ES-I3 (cell line): ENCODE data around the gene SLITRK1.

Experiments used
- H3K36me3 ChIP-seq: 2 replicates; pipeline ENCODE4 v1.6.1; 2013; ENCODE audit warnings: mild to moderate bottlenecking, low read length, control low read depth, moderate library complexity; ENCODE audit not compliant: insufficient read depth
- H3K4me1 ChIP-seq: 2 replicates; pipeline ENCODE4 v1.6.1; 2013; ENCODE audit warnings: mild to moderate bottlenecking, control low read depth, low read length; ENCODE audit not compliant: insufficient read depth
- H3K9ac ChIP-seq: 2 replicates; pipeline ENCODE4 v1.6.1; 2013; ENCODE audit warnings: low read depth, mild to moderate bottlenecking, low read length, moderate library complexity
- H3K9me3 ChIP-seq: 2 replicates; pipeline ENCODE4 v1.6.1; 2013; ENCODE audit warnings: mild to moderate bottlenecking, low read length, moderate library complexity; ENCODE audit not compliant: control insufficient read depth, insufficient read depth

SLITRK1 gene, protein sequence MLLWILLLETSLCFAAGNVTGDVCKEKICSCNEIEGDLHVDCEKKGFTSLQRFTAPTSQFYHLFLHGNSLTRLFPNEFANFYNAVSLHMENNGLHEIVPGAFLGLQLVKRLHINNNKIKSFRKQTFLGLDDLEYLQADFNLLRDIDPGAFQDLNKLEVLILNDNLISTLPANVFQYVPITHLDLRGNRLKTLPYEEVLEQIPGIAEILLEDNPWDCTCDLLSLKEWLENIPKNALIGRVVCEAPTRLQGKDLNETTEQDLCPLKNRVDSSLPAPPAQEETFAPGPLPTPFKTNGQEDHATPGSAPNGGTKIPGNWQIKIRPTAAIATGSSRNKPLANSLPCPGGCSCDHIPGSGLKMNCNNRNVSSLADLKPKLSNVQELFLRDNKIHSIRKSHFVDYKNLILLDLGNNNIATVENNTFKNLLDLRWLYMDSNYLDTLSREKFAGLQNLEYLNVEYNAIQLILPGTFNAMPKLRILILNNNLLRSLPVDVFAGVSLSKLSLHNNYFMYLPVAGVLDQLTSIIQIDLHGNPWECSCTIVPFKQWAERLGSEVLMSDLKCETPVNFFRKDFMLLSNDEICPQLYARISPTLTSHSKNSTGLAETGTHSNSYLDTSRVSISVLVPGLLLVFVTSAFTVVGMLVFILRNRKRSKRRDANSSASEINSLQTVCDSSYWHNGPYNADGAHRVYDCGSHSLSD

DNA sequence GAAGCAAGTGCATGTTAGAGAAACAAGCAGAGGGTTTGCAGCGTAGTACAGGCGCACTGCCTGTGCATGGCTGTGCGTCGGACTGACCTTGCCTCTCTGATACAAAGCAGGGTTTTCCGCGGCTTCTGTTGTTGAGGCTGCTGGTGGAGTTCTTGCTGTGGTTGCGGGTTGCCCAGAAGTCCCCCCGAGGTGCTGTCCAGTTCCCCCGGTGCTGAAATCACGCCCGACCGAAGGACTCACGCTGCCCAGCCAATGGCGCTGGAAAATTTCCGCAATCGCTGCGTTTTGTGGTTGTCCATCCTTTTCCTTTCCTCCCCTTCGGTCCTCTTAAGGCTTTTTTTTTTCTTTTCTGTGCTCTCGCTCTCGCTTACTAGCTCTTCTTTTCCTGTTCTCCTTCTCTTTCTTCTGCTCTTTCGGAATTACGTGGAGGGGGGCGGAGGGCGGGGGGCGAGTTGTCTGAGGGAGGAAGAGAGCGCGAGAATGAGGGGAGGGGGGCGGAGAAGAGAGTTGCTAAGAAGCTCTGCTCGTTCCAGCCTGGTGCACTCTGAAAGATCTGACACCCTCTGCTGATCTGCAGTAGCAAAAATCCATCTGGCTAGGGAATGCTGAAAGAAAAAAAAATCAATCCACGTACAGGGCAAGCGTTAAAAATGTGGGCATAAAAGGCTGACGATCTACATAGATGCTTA, at the start of gene SLITRK1:
Gene SLITRK1 (minus strand): TSS at position 558 of the 689 bp plus-strand sequence. CDS start 967 bp downstream, outside the sequence.
- Histone ChIP-seq H3K4me1 (peaks cover 10% of the 10 kb centered on the region; the same call in 1 of the 2 replicates), H3K9ac (peak within 1 kb of the TSS; percentile 80), H3K9me3 (no peaks in the 10 kb centered on the region), H3K36me3 (no peaks in the 10 kb centered on the region)

DNA sequence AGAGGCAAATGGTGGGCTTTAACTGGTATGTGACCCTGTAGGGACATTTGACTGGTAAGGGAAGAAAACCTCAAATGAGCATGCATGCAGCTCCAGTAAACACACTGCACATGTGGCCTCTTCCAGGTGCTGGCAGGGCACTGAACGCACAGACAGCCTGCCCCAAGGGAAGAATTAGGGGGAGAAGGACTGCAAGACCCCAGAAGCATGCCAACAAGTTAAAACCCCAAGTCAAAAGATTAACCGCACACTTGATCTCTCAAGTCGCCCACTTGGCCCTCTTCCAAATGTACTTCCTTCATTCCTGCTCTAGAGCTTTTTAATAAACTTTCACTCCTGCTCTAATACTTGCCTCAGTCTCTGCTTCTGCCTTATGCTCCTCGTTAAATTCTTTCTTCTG, 46.9 kb upstream of the SLITRK1 start:
- no peaks in the 10 kb centered on the region for H3K4me1 ChIP-seq
- no peaks in the 10 kb centered on the region for H3K36me3 ChIP-seq
- H3K9me3 ChIP-seq: no peaks in the 10 kb centered on the region
- H3K9ac ChIP-seq: no peak overlapping the region

DNA sequence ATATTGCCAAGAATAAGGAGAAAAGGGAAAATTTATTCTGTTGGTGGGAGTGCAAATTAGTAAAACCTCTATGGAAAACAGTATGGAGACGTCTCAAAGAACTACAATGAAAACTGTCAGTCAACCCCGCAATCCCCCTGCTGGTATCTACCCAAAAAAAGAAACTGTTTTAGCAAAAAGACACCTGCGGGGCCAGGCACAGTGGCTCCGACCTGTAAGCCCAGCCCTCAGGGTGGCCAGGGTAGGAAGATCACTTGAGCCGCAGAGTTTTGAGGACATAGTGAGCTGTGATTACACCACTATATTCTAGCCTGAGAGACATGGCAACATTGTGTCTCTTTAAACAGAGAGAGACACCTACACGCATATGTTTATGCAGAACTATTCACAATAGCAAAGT, 37.5 kb upstream of the SLITRK1 start:
- Histone ChIP-seq H3K4me1 (no peaks in the 10 kb centered on the region), H3K36me3 (no peaks in the 10 kb centered on the region), H3K9me3 (no peaks in the 10 kb centered on the region), H3K9ac (no peak overlapping the region)

- no peaks in the 10 kb centered on the region for H3K4me1 ChIP-seq
- H3K36me3 ChIP-seq: no peaks in the 10 kb centered on the region
- H3K9ac ChIP-seq: no peak overlapping the region
- H3K9me3 ChIP-seq: no peaks in the 10 kb centered on the region
Measured at GRCh38 chr13:83914368-83914767, 32.1 kb upstream of the SLITRK1 start.

- Histone ChIP-seq H3K9ac (no peak overlapping the region), H3K9me3 (no peaks in the 10 kb centered on the region), H3K36me3 (no peaks in the 10 kb centered on the region), H3K4me1 (no peaks in the 10 kb centered on the region)
Measured at GRCh38 chr13:83907196-83907989, 25.1 kb upstream of the SLITRK1 start.

DNA sequence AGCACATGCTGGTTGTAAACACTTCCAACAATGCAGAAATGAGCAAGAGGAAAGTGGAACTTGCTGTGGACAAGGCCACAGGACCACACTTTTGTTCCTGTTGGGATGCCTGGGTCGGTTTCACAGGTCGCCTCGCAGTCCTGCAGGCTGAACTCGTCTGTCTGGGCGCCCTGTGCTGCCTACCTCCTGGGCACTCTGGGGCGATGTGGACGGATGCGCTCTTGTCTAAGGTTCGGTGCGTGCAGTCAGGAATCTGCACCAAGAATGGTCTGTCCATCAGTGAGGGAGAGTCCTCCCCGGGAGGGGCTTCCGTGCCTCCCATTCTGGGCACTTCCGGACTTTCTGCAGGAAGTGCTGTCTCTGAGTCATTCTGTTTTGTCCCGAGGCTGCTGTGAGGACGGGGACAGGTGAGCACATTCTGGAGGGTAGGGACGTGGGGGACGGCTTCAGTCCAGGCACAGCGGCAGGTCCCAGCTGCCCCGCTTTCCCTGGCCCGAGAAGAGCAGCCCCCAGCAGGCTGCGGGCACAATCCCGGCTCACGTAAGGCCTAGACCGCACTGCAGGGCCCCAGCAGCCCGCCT, 24.1 kb upstream of the SLITRK1 start:
- no peaks in the 10 kb centered on the region for H3K9me3 ChIP-seq
- no peak overlapping the region for H3K9ac ChIP-seq
- H3K36me3 ChIP-seq: no peaks in the 10 kb centered on the region
- H3K4me1 ChIP-seq: no peaks in the 10 kb centered on the region

DNA sequence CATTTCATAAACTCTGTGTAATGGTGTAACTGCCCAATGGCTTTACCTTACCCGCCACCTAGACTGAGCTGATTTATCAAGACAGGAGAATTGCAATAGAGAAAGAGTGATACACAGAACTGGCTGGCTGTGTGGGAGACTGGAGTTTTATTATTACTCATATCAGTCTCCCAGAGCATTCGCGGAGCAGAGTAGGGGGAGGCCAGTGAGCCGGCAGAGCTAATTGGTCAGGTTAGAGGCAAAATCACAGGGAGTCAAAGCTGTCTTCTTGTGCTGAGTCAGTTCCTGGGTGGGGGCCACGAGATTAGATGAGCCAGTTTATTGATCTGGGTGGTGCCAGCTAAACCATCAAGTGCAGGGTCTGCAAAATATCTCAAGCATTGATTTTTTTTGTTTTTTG, 23.4 kb upstream of the SLITRK1 start:
- no peaks in the 10 kb centered on the region for H3K4me1 ChIP-seq
- H3K9ac ChIP-seq: no peak overlapping the region
- H3K9me3 ChIP-seq: no peaks in the 10 kb centered on the region
- no peaks in the 10 kb centered on the region for H3K36me3 ChIP-seq

- H3K36me3 ChIP-seq: no peaks in the 10 kb centered on the region; the same call in 1 of the 2 replicates
- no peaks in the 10 kb centered on the region for H3K4me1 ChIP-seq
- H3K9me3 ChIP-seq: 0 out of 2 replicates have a peak, but pooled peaks cover 4% of the 10 kb centered on the region
- no peak overlapping the region for H3K9ac ChIP-seq
Measured at GRCh38 chr13:83895994-83896580, 13.8 kb upstream of the SLITRK1 start.

DNA sequence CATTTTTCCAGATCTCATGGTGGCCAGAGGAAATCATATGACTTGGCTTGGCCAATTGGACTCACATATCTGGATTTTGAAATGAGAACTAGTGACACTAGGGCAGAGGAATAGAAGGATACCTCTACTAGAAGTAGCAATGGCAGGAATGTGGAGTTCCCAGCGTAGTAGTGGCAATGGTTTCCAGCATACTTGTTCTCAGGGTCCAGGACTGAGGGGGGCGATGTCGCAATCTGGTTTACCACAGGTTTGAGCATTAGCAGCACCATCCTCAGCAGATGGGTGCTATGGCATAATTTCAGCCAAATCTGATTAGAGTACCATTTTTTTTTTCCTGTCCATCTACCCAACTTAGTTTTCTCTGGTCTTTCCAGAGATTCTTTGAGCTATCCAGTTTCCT, 8.1 kb upstream of the SLITRK1 start:
- Histone ChIP-seq H3K9ac (no peak overlapping the region), H3K4me1 (no peaks in the 10 kb centered on the region), H3K36me3 (no peaks in the 10 kb centered on the region), H3K9me3 (no peaks in the 10 kb centered on the region)

DNA sequence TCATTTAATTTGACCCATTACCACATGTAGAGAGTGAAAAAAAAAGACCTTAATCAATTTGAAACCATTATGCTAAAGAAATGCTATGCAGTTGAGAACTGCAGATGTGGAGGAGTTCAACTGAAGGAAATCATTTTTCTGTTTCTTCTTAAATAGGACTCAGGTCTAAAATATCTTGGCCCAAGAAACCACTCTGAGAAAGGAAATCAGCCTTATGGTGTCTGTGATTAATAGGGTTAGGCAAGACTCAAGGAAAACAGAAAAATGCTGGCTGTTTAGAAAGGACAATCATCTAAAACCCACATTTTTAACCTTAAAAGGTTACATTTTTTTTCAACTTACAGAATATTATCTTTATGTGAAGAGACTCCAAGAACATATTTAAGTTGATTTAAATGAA, 1.9 kb upstream of the SLITRK1 start:
- H3K4me1 ChIP-seq: peaks cover 7% of the 10 kb centered on the region; the same call in 1 of the 2 replicates
- no peaks in the 10 kb centered on the region for H3K9me3 ChIP-seq
- H3K36me3 ChIP-seq: no peaks in the 10 kb centered on the region
- H3K9ac ChIP-seq: no peak overlapping the region

- H3K9me3 ChIP-seq: no peaks in the 10 kb centered on the region
- H3K36me3 ChIP-seq: no peaks in the 10 kb centered on the region
- peak overlapping the region; percentile 80; the same call in 1 of the 2 replicates for H3K9ac ChIP-seq
- peaks cover 8% of the 10 kb centered on the region; the same call in 1 of the 2 replicates for H3K4me1 ChIP-seq
Measured at GRCh38 chr13:83883061-83883523, 818 bp upstream of the SLITRK1 start.

- H3K9me3 ChIP-seq: no peaks in the 10 kb centered on the region
- peak overlapping the region; percentile 80 for H3K9ac ChIP-seq
- no peaks in the 10 kb centered on the region for H3K36me3 ChIP-seq
- H3K4me1 ChIP-seq: peaks cover 10% of the 10 kb centered on the region; the same call in 1 of the 2 replicates
Measured at GRCh38 chr13:83882606-83882959, 309 bp upstream of the SLITRK1 start.

- peaks cover 10% of the 10 kb centered on the region; the same call in 1 of the 2 replicates for H3K4me1 ChIP-seq
- H3K9me3 ChIP-seq: no peaks in the 10 kb centered on the region
- H3K36me3 ChIP-seq: no peaks in the 10 kb centered on the region
- H3K9ac ChIP-seq: peak overlapping the region; percentile 80; the same call in 1 of the 2 replicates
Measured at GRCh38 chr13:83881140-83881684, 1.1 kb downstream of the SLITRK1 start.
